ENCODE data around the gene RAB17.

- TF ChIP-seq, protein P1, sequence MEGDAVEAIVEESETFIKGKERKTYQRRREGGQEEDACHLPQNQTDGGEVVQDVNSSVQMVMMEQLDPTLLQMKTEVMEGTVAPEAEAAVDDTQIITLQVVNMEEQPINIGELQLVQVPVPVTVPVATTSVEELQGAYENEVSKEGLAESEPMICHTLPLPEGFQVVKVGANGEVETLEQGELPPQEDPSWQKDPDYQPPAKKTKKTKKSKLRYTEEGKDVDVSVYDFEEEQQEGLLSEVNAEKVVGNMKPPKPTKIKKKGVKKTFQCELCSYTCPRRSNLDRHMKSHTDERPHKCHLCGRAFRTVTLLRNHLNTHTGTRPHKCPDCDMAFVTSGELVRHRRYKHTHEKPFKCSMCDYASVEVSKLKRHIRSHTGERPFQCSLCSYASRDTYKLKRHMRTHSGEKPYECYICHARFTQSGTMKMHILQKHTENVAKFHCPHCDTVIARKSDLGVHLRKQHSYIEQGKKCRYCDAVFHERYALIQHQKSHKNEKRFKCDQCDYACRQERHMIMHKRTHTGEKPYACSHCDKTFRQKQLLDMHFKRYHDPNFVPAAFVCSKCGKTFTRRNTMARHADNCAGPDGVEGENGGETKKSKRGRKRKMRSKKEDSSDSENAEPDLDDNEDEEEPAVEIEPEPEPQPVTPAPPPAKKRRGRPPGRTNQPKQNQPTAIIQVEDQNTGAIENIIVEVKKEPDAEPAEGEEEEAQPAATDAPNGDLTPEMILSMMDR (IDR thresholded peaks at IDR 0.05) = no peak
- TF ChIP-seq POLR2AphosphoS5 (IDR thresholded peaks at IDR 0.05) (no peak), POLR2A (IDR thresholded peaks at IDR 0.05) (no peak), EP300 (IDR thresholded peaks at IDR 0.05) (no peak)
These were observed 2.5 kb upstream of the RAB17 start for GRCh38 chr2:237593036-237593435.
